Vagina (tissue), 2 donors: ENCODE measurements around the gene EHMT1.

Experiments
- POLR2A ChIP-seq, 2 donors: fragments of 450-650 bp; IDR thresholded peaks; one replicate each; pipeline ENCODE4 v1.6.1; 2017; ENCODE audit warnings: antibody characterized with exemption in 2 of 2, mild to moderate bottlenecking in 2 of 2, moderate library complexity in 2 of 2
- TF ChIP-seq, protein P1 (sequence below), 3 experiments: fragments of 450-650 bp in 2 of 3; fragments of 200-600 bp in 1 of 3; sonication (generic) in 1 of 3; IDR thresholded peaks; one replicate each; pipeline ENCODE4 v1.5.1; 2017 to 2019; ENCODE audit warnings: antibody characterized with exemption in 3 of 3, mild to moderate bottlenecking in 2 of 3, moderate library complexity in 2 of 3

DNA sequence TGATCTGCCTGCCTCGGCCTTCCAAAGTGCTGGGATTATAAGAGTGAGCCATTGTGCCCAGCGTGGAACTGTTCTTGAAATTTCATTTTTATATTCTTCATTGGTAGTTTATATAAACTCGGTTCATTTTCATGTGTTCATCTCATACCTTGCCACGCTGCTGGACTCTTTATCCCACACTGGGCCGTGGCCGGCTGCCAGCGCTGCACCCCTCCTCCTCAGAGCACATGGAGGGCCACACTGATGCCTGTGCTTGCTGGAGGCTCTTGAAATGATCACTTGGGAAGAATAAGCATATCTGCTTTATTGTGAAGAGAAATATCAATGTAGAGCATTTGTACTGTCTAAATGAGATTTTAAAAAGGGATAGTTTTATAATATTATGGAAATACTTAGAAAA, 69.5 kb downstream of the EHMT1 start:
- TF ChIP-seq, protein P1, sequence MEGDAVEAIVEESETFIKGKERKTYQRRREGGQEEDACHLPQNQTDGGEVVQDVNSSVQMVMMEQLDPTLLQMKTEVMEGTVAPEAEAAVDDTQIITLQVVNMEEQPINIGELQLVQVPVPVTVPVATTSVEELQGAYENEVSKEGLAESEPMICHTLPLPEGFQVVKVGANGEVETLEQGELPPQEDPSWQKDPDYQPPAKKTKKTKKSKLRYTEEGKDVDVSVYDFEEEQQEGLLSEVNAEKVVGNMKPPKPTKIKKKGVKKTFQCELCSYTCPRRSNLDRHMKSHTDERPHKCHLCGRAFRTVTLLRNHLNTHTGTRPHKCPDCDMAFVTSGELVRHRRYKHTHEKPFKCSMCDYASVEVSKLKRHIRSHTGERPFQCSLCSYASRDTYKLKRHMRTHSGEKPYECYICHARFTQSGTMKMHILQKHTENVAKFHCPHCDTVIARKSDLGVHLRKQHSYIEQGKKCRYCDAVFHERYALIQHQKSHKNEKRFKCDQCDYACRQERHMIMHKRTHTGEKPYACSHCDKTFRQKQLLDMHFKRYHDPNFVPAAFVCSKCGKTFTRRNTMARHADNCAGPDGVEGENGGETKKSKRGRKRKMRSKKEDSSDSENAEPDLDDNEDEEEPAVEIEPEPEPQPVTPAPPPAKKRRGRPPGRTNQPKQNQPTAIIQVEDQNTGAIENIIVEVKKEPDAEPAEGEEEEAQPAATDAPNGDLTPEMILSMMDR (IDR thresholded peaks at IDR 0.05), result no peak
- TF ChIP-seq POLR2A (IDR thresholded peaks at IDR 0.05), result no peak
